ENCODE measurements around the gene TEX44. TPM values are rescaled to one million over a fixed set of nuclear protein-coding genes. Genes with fewer than 3 reads are reported as not detected.

The TEX44 gene
- total and polyA plus RNA-seq, 5 donors from 2014 or later, result not detected

- Mint-ChIP-seq H3K27ac (no peak overlapping the region), H3K4me1 (peaks cover 0 to 7% (median 0%) of the 10 kb centered on the region in 4 donors), H3K36me3 (no peaks in the 10 kb centered on the region), H3K4me3 (no peak overlapping the region), H3K27me3 (peaks cover 4% of the 10 kb centered on the region), H3K9me3 (no peaks in the 10 kb centered on the region)
- Histone ChIP-seq H3K36me3 (ENCODE audit: control insufficient read depth, insufficient read depth, low read length) (no peaks in the 10 kb centered on the region), H3K27ac (ENCODE audit: insufficient read depth, low read length, poor library complexity, severe bottlenecking) (no peak overlapping the region), H3K4me3 (ENCODE audit: low read depth, low read length) (no peak overlapping the region), H3K27me3 (ENCODE audit: control insufficient read depth, insufficient read depth, low read length) (no peaks in the 10 kb centered on the region), H3K9me3 (ENCODE audit: control insufficient read depth in 2 of 2, low read length in 2 of 2) (no peaks in the 10 kb centered on the region), H3K4me1 (ENCODE audit: control insufficient read depth, insufficient read depth, low read length, poor library complexity, severe bottlenecking) (no peaks in the 10 kb centered on the region)
- ATAC-seq (ENCODE audit: low read depth in 2 of 2), result no peak
- DNase-seq, result no peak
Measured at GRCh38 chr2:231634412-231634811, 41.7 kb downstream of the TEX44 start.

GRCh38 chr2:231634951-231635875, 42.5 kb downstream of the TEX44 start:
- Mint-ChIP-seq H3K27ac (no peak overlapping the region), H3K27me3 (peaks cover 4% of the 10 kb centered on the region), H3K4me1 (peaks cover 0 to 7% (median under 1%) of the 10 kb centered on the region in 4 donors), H3K4me3 (no peak overlapping the region), H3K36me3 (no peaks in the 10 kb centered on the region), H3K9me3 (no peaks in the 10 kb centered on the region)
- H3K9me3 ChIP-seq (ENCODE audit: control insufficient read depth in 2 of 2, low read length in 2 of 2), result no peaks in the 10 kb centered on the region
- H3K27ac ChIP-seq (ENCODE audit: insufficient read depth, low read length, poor library complexity, severe bottlenecking), result no peak overlapping the region
- DNase-seq (no peak), ATAC-seq (ENCODE audit: low read depth in 2 of 2) (no peak)
- no peaks in the 10 kb centered on the region for H3K36me3 ChIP-seq (ENCODE audit: control insufficient read depth, insufficient read depth, low read length)
- no peak overlapping the region for H3K4me3 ChIP-seq (ENCODE audit: low read depth, low read length)
- no peaks in the 10 kb centered on the region for H3K4me1 ChIP-seq (ENCODE audit: control insufficient read depth, insufficient read depth, low read length, poor library complexity, severe bottlenecking)
- H3K27me3 ChIP-seq (ENCODE audit: control insufficient read depth, insufficient read depth, low read length), result no peaks in the 10 kb centered on the region

GRCh38 chr2:231640241-231640640, 47.6 kb downstream of the TEX44 start:
- H3K9me3 ChIP-seq (ENCODE audit: control insufficient read depth in 2 of 2, low read length in 2 of 2), result no peaks in the 10 kb centered on the region
- no peak overlapping the region for H3K27ac Mint-ChIP-seq
- no peaks in the 10 kb centered on the region for H3K27me3 ChIP-seq (ENCODE audit: control insufficient read depth, insufficient read depth, low read length)
- no peak overlapping the region for H3K27ac ChIP-seq (ENCODE audit: insufficient read depth, low read length, poor library complexity, severe bottlenecking)
- ATAC-seq (ENCODE audit: low read depth in 2 of 2) (no peak), DNase-seq (no peak)
- no peaks in the 10 kb centered on the region for H3K9me3 Mint-ChIP-seq
- no peak overlapping the region for H3K4me3 ChIP-seq (ENCODE audit: low read depth, low read length)
- H3K4me1 Mint-ChIP-seq, result peaks cover 5 to 12% (median 5%) of the 10 kb centered on the region in 4 donors
- peaks cover 10% of the 10 kb centered on the region for H3K4me1 ChIP-seq (ENCODE audit: control insufficient read depth, insufficient read depth, low read length, poor library complexity, severe bottlenecking)
- no peak overlapping the region for H3K4me3 Mint-ChIP-seq
- H3K27me3 Mint-ChIP-seq, result peaks cover 5% of the 10 kb centered on the region
- H3K36me3 ChIP-seq (ENCODE audit: control insufficient read depth, insufficient read depth, low read length), result no peaks in the 10 kb centered on the region
- H3K36me3 Mint-ChIP-seq, result no peaks in the 10 kb centered on the region

- no peak overlapping the region for H3K27ac ChIP-seq (ENCODE audit: insufficient read depth, low read length, poor library complexity, severe bottlenecking)
- no peaks in the 10 kb centered on the region for H3K27me3 ChIP-seq (ENCODE audit: control insufficient read depth, insufficient read depth, low read length)
- H3K27ac Mint-ChIP-seq, result no peak overlapping the region
- H3K9me3 Mint-ChIP-seq, result no peaks in the 10 kb centered on the region
- no peaks in the 10 kb centered on the region for H3K36me3 ChIP-seq (ENCODE audit: control insufficient read depth, insufficient read depth, low read length)
- peaks cover 5% of the 10 kb centered on the region for H3K27me3 Mint-ChIP-seq
- DNase-seq (no peak), ATAC-seq (ENCODE audit: low read depth in 2 of 2) (no peak)
- H3K36me3 Mint-ChIP-seq, result no peaks in the 10 kb centered on the region
- peaks cover 5 to 12% (median 5%) of the 10 kb centered on the region in 4 donors for H3K4me1 Mint-ChIP-seq
- no peak overlapping the region for H3K4me3 Mint-ChIP-seq
- H3K4me1 ChIP-seq (ENCODE audit: control insufficient read depth, insufficient read depth, low read length, poor library complexity, severe bottlenecking), result peaks cover 10% of the 10 kb centered on the region
- H3K9me3 ChIP-seq (ENCODE audit: control insufficient read depth in 2 of 2, low read length in 2 of 2), result no peaks in the 10 kb centered on the region
- H3K4me3 ChIP-seq (ENCODE audit: low read depth, low read length), result no peak overlapping the region
Measured at GRCh38 chr2:231640641-231641111, 48.0 kb downstream of the TEX44 start.

- peak overlapping the region; percentile 49 to 78 (median 50) for H3K27ac Mint-ChIP-seq
- Histone ChIP-seq H3K27ac (ENCODE audit: insufficient read depth, low read length, poor library complexity, severe bottlenecking) (no peak overlapping the region), H3K4me1 (ENCODE audit: control insufficient read depth, insufficient read depth, low read length, poor library complexity, severe bottlenecking) (peaks cover 10% of the 10 kb centered on the region), H3K9me3 (ENCODE audit: control insufficient read depth in 2 of 2, low read length in 2 of 2) (no peaks in the 10 kb centered on the region), H3K4me3 (ENCODE audit: low read depth, low read length) (no peak overlapping the region), H3K36me3 (ENCODE audit: control insufficient read depth, insufficient read depth, low read length) (no peaks in the 10 kb centered on the region), H3K27me3 (ENCODE audit: control insufficient read depth, insufficient read depth, low read length) (no peaks in the 10 kb centered on the region)
- H3K4me1 Mint-ChIP-seq, result peaks cover 5 to 12% (median 5%) of the 10 kb centered on the region in 4 donors
- no peaks in the 10 kb centered on the region for H3K9me3 Mint-ChIP-seq
- DNase-seq (peak in 2 of 3 donors; percentile 22 to 60), ATAC-seq (ENCODE audit: low read depth in 2 of 2) (peak; percentile 46 to 67)
- peaks cover 5% of the 10 kb centered on the region for H3K27me3 Mint-ChIP-seq
- peak overlapping the region in 3 of 4 donors; percentile 3 to 71 (median 71) for H3K4me3 Mint-ChIP-seq
- H3K36me3 Mint-ChIP-seq, result no peaks in the 10 kb centered on the region
Measured at GRCh38 chr2:231642631-231643494, 50.2 kb downstream of the TEX44 start.

GRCh38 chr2:231643495-231643888, 50.8 kb downstream of the TEX44 start:
- Mint-ChIP-seq H3K27ac (no peak overlapping the region), H3K4me1 (peaks cover 5 to 12% (median 5%) of the 10 kb centered on the region in 4 donors), H3K27me3 (peaks cover 5% of the 10 kb centered on the region), H3K36me3 (no peaks in the 10 kb centered on the region), H3K9me3 (no peaks in the 10 kb centered on the region), H3K4me3 (no peak overlapping the region)
- no peak for DNase-seq
- ATAC-seq (ENCODE audit: low read depth in 2 of 2), result no peak
- Histone ChIP-seq H3K9me3 (ENCODE audit: control insufficient read depth in 2 of 2, low read length in 2 of 2) (no peaks in the 10 kb centered on the region), H3K27ac (ENCODE audit: insufficient read depth, low read length, poor library complexity, severe bottlenecking) (no peak overlapping the region), H3K27me3 (ENCODE audit: control insufficient read depth, insufficient read depth, low read length) (no peaks in the 10 kb centered on the region), H3K36me3 (ENCODE audit: control insufficient read depth, insufficient read depth, low read length) (no peaks in the 10 kb centered on the region), H3K4me3 (ENCODE audit: low read depth, low read length) (no peak overlapping the region), H3K4me1 (ENCODE audit: control insufficient read depth, insufficient read depth, low read length, poor library complexity, severe bottlenecking) (peaks cover 10% of the 10 kb centered on the region)
